Keratinocyte (primary cell): ENCODE measurements around the gene XRCC1.

ENCODE experiments used
- EZH2 ChIP-seq: IDR thresholded peaks from one replicate; pipeline ENCODE4 v1.6.1; 2012; ENCODE audit warnings: inconsistent platforms, mild to moderate bottlenecking, low read length, moderate library complexity
- TF ChIP-seq, protein P1 (sequence below), 3 experiments: IDR thresholded peaks in 1 of 3; conservative IDR thresholded peaks in 1 of 3; optimal IDR thresholded peaks in 1 of 3; 2 replicates in 2 of 3; 3 replicates in 1 of 3; pipeline versions ENCODE3 to v1.5.1; 2011; ENCODE audit warnings: low read length in 3 of 3, mild to moderate bottlenecking in 3 of 3, moderate library complexity in 2 of 3, control low read depth in 1 of 3, inconsistent platforms in 1 of 3; ENCODE audit not compliant: insufficient read depth in 2 of 3; ENCODE audit errors: extremely low read depth in 1 of 3

DNA sequence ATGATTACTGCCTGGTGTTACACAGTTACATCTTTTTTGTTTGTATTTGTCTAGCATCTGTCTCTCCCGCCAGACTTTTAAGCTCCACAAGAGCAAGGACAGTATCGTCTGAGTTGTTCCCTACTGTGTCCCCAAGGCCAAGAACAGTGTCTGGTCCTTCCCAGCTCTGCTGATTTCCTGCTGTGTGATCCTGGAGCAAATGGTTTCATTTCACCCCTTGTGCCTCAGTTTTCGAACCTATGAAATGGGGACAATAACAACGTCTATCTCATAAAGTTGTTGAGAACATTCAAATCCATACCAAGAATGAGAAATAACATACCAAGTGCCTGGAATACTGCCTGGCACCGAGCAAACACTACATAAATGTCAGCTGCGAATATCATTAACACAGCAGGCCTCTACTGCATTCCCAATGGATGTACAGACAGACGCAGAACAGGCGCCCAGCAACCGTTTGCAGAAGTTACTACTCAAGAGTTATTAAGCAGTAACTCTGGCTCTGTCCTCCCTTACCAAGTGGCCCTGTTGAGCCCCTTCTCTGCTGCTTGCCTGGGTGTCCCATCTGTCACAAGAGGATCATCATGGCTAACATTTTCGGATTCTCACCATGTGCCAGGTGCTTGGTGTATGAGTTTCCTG is 11.4 kb downstream of the XRCC1 start:
- TF ChIP-seq, protein P1, sequence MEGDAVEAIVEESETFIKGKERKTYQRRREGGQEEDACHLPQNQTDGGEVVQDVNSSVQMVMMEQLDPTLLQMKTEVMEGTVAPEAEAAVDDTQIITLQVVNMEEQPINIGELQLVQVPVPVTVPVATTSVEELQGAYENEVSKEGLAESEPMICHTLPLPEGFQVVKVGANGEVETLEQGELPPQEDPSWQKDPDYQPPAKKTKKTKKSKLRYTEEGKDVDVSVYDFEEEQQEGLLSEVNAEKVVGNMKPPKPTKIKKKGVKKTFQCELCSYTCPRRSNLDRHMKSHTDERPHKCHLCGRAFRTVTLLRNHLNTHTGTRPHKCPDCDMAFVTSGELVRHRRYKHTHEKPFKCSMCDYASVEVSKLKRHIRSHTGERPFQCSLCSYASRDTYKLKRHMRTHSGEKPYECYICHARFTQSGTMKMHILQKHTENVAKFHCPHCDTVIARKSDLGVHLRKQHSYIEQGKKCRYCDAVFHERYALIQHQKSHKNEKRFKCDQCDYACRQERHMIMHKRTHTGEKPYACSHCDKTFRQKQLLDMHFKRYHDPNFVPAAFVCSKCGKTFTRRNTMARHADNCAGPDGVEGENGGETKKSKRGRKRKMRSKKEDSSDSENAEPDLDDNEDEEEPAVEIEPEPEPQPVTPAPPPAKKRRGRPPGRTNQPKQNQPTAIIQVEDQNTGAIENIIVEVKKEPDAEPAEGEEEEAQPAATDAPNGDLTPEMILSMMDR (optimal IDR thresholded peaks at IDR 0.05 in 1 of 3, IDR thresholded peaks at IDR 0.05 in 1 of 3, conservative IDR thresholded peaks at IDR 0.05 in 1 of 3; ENCODE audit: extremely low read depth in 1 of 3, insufficient read depth in 2 of 3, low read length in 3 of 3), result no peak
- no peak for TF ChIP-seq EZH2
